ENCODE data around the gene SSBP2. TPM values are rescaled to one million over a fixed set of nuclear protein-coding genes. Genes with fewer than 3 reads are reported as not detected.

The SSBP2 gene
- total RNA-seq, 2 donors from 2014 or later = 11.1 to 28.0 TPM

- intact Hi-C loops (cut with DNase I) = loop anchor here (10.0 kb wide), 1 partner anchor 407 kb away; no protein-coding TSS in a partner anchor
- no peak for TF ChIP-seq CTCF (IDR thresholded peaks at IDR 0.05)
- Histone ChIP-seq H3K27ac (no peak overlapping the region), H3K27me3 (no peaks in the 10 kb centered on the region), H3K9ac (ENCODE audit: low read depth in 2 of 2, low read length in 2 of 2) (no peak overlapping the region), H3K36me3 (no peaks in the 10 kb centered on the region), H3K4me1 (no peaks in the 10 kb centered on the region), H3K9me3 (no peaks in the 10 kb centered on the region), H3K4me3 (no peak overlapping the region)
- DNase-seq = no peak
Observed at GRCh38 chr5:81757404-81757803, 6.5 kb upstream of the SSBP2 start.

GRCh38 chr5:81756016-81756415 is 5.1 kb upstream of the SSBP2 start:
- TF ChIP-seq CTCF (IDR thresholded peaks at IDR 0.05) = no peak
- Histone ChIP-seq H3K27ac (no peak overlapping the region), H3K36me3 (no peaks in the 10 kb centered on the region), H3K4me1 (no peaks in the 10 kb centered on the region), H3K9me3 (no peaks in the 10 kb centered on the region), H3K9ac (ENCODE audit: low read depth in 2 of 2, low read length in 2 of 2) (no peak overlapping the region), H3K27me3 (no peaks in the 10 kb centered on the region), H3K4me3 (no peak overlapping the region)
- intact Hi-C loops (cut with DNase I) = loop anchor here (10.0 kb wide), 1 partner anchor 409 kb away; no protein-coding TSS in a partner anchor
- DNase-seq = no peak

DNA sequence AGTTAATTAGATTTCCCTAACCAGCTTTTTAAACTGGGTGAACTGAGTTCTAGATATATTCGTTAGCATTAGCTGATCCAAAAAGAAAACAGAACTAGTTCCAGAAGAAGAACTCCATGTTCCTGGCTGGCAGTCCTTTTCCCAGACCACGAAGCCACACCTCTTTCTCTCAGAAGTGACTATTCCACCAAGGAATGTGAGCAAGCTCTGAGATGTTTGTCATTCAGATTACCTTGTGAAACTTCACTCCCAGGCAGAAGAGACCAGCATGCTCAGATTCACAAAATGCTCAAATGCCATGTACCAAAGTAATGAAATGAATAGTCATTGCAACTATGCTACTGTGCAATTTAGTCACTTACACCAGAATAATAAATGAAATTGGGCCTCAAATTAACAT is 4.4 kb upstream of the SSBP2 start:
- Histone ChIP-seq H3K9ac (ENCODE audit: low read depth in 2 of 2, low read length in 2 of 2) (no peak overlapping the region), H3K9me3 (no peaks in the 10 kb centered on the region), H3K4me1 (no peaks in the 10 kb centered on the region), H3K27ac (no peak overlapping the region), H3K27me3 (no peaks in the 10 kb centered on the region), H3K36me3 (no peaks in the 10 kb centered on the region), H3K4me3 (no peak overlapping the region)
- no peak for DNase-seq
- TF ChIP-seq CTCF (IDR thresholded peaks at IDR 0.05) = no peak
- intact Hi-C loops (cut with DNase I) = loop anchor here (10.0 kb wide), 1 partner anchor 409 kb away; no protein-coding TSS in a partner anchor

DNA sequence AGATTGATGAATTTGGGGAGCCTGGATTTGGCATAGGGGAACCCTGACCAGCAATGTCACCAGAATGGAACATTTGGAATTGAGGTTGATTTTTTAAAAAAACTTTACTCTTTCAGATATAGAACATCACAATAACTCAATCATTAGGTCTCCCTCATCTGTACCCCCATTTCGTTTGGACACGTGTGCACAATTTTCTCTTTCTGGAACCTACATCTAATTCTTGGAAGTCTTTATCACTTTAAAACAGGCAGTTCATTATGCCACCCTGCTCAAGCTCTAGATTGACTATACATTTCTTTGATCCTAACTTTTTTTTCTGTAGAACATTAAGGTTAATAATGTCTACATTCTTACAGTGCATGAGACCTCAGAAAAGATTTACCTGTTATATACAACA is 3.7 kb upstream of the SSBP2 start:
- Histone ChIP-seq H3K27me3 (no peaks in the 10 kb centered on the region), H3K9me3 (no peaks in the 10 kb centered on the region), H3K4me3 (no peak overlapping the region), H3K9ac (ENCODE audit: low read depth in 2 of 2, low read length in 2 of 2) (no peak overlapping the region), H3K27ac (no peak overlapping the region), H3K4me1 (no peaks in the 10 kb centered on the region), H3K36me3 (no peaks in the 10 kb centered on the region)
- DNase-seq = no peak
- TF ChIP-seq CTCF (IDR thresholded peaks at IDR 0.05) = no peak
- intact Hi-C loops (cut with DNase I) = loop anchor here (5.0 to 10.0 kb wide), 2 partner anchors 247 to 410 kb away; no protein-coding TSS in a partner anchor

DNA sequence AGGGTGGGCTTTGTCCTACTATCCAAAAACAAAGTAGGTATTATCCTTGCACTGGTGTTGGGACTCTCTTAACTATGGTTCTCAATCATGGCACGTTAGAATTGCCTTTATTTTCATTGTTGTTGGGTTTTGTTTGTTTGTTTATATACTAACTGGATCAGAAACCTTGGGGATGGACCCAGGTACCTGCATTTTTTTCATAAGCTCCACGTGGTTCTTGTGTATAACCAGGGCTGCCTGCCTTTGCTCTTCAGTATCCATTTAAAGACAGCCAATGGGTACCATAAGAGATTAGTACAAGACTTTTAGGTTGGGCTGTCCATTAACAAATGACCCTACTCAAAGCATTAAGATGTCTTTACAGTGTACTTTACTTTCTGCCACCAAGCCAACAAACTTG is 2.5 kb upstream of the SSBP2 start:
- TF ChIP-seq CTCF (IDR thresholded peaks at IDR 0.05) = no peak
- no peak overlapping the region for H3K9ac ChIP-seq (ENCODE audit: low read depth in 2 of 2, low read length in 2 of 2)
- no peaks in the 10 kb centered on the region for H3K36me3 ChIP-seq
- no peaks in the 10 kb centered on the region for H3K9me3 ChIP-seq
- no peak overlapping the region for H3K4me3 ChIP-seq
- DNase-seq = no peak
- intact Hi-C loops (cut with DNase I) = loop anchor here (5.0 to 10.0 kb wide), 2 partner anchors 246 to 411 kb away; no protein-coding TSS in a partner anchor
- H3K27me3 ChIP-seq = no peaks in the 10 kb centered on the region
- no peaks in the 10 kb centered on the region for H3K4me1 ChIP-seq
- no peak overlapping the region for H3K27ac ChIP-seq

Measured in colonic mucosa (tissue), 4 donors.